GM19463 (cell line): Measurements from ENCODE around the gene STAMBPL1.

Experiments used
- ATAC-seq: cut with Tn5 transposase; IDR thresholded peaks from one replicate; pipeline ENCODE4 v1.9.1; 2021; ENCODE audit warnings: mild to moderate bottlenecking, moderate library complexity; ENCODE audit not compliant: unreplicated experiment

STAMBPL1 gene

GRCh38 chr10:88946200-88946599 is 66.2 kb downstream of the STAMBPL1 start:
- no peak for ATAC-seq

DNA sequence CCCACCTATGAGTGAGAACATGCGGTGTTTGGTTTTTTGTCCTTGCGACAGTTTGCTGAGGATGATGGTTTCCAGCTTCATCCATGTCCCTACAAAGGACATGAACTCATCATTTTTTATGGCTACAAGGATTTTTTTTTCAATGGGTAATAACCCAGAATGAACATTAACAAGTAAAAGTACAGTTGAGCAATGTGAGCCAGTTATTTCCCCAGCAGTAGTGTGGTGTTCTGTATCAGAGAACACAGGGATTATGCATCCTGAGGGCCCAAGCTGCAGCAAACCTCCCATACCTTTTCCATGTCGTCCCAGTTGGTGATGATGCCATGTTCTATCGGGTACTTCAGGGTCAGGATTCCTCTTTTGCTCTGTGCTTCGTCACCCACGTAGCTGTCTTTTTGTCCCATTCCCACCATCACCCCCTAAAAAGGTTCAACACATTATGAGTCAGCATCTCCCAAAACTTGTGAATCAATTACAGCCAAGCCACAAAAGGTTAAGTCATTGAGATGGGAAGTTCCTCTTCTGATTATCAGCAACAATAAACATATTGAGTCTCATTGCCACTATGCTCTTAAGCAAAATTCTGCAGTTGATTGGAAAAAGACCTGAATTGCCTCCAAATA is 67.0 kb downstream of the STAMBPL1 start:
- ATAC-seq: no peak

- ATAC-seq: no peak
Observed at GRCh38 chr10:88949051-88949450, 69.0 kb downstream of the STAMBPL1 start.

DNA sequence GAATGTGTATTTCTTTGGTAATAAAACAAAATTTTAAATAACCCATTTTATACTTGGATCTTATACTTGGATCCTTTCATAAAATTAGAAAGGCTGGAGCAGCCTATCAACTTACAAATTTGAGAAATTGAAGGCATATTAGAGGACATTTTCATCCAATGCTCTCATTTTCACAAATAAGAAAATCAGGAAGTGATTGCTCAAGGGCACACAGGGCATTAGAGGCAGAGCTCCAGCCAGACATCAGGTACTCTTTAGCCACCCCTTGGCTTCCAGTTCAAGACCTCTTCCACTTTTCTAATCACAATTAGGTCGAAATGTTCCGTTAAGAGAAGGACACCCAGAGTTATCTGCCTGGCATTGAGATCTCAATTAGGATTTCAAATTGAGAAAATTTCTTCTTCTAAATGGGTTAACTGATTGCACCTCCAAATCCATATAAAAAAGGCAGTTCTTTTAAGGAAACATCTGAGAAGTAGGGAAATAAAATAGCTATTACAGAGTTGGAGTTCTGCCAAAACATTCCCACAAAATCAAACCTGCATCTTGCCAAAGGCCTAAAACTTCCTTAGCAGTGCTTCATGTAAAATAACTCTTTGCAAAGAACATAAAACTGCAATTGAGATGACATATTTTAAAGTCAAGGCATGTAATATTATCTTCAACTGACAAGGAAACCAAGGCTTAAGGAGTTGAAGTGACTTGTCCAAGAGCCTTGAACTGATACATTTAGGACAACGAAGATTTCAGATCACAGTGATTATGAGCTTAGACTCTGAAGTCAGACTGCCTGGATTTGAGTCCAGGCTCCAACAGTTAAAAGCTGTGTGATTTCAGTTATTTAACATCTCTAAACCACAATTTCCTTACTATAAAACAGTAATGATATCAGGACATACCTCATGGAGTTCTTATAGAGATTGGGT is 70.1 kb downstream of the STAMBPL1 start:
- no peak for ATAC-seq

- ATAC-seq: no peak
Observed at GRCh38 chr10:88952647-88953111, 72.6 kb downstream of the STAMBPL1 start, which contains the start of gene ACTA2. TSS of gene ACTA2 (minus strand) at chr10:88952773. CDS start at chr10:88948930, 3,843 bp downstream.

DNA sequence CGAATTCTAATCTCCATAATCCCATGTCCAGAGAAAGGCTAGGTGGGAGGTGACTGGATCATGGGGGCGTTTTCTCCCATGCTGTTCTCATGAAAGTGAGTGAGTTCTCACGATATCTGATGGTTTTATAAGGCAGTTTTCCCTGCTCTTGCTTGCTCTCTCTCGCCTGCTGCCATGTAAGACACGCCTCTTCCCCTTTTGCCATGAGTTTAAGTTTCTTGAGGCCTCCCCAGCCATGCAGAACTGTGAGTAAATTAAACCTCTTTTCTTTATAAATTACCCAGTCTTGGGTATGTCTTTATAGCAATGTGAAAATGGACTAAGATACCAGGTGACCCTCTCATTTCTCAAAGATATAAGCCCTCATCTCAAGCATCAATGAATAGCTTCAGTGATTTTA is 73.6 kb downstream of the STAMBPL1 start:
- ATAC-seq: no peak

DNA sequence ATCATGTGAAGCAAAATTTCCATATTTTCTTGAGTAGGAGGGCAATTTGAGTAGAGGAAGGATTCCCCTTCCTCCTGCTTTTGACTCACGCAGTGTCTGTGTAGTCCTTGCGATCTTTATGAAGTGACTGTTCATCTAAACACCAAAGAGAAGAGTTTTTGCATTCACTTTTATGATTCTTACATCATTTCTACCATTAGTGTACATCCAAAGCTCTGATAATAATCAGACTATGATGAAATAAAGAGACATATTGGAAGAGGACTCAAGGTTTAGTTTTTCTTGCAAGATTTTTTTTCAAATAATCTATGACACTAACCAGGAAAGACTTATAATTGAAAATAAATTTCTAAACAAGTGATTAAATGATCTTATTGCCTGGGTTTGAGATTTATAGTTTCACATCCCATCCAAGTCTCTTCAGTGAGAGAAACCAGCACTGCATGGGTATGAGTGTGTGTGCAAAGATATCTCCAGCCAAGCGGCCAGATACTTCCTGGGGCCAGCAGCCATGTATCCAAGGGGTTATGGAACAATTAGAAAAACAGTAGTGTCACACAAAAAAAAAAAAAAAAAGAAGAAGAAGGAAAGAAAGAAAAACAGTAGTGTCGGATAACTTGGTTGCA is 74.5 kb downstream of the STAMBPL1 start:
- ATAC-seq: no peak

DNA sequence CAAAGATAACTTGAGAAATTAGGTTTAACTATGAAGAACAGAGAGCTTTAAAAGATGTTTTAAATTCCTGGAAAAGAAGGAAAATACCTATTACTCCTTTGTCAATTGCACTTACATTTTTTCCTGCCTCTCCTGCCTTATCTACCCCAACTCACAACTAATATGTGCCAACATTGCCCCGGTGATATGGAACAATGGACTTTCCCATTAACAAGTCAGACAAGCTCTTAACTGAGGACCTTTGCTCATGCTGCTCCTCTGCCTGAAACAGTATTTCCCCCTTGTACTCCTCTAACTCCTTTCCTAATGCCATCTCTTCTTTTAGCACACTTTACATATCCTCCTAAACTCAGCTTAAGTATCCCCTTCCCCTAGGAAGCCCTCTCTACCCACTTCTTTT is 77.3 kb downstream of the STAMBPL1 start:
- no peak for ATAC-seq

GRCh38 chr10:88958721-88959120 is 78.7 kb downstream of the STAMBPL1 start:
- ATAC-seq: no peak

DNA sequence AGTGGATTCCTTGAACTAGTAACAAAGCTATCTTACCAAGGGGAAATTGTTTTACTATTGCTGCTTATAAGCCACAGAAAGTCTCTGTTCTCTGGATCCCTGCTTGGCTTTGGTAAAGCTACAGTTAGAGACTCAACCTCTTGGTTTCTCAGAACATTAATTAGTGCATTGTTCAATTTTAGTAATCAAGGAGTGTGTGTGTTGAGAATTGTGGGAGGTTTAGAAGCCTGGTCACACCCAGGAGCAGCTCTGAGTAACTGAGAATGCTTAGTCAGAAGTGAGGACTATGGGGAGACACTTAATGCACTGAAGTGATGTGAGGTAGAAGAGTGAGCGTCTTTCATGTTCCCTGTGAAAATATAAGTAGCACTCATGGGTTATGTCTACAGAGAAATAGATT is 80.8 kb downstream of the STAMBPL1 start:
- no peak for ATAC-seq

DNA sequence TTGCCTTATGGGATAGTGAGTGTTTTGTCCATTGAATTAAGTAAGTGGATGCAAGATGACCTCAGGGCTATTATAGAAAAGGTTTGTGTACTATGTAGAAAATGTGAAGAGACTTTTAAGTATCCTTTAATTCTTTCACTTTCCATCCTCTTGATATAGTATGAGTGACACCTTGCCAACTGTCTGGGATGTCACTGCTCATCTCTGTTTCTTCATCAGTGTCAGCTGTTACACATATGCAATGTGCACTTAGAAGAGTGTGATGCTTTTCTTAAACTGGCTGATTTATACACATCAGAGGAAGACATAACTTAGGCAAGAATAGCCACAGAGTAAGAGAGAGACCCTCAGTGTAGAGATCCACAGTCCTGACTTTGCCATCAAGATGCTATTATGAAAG is 81.2 kb downstream of the STAMBPL1 start:
- ATAC-seq: no peak

DNA sequence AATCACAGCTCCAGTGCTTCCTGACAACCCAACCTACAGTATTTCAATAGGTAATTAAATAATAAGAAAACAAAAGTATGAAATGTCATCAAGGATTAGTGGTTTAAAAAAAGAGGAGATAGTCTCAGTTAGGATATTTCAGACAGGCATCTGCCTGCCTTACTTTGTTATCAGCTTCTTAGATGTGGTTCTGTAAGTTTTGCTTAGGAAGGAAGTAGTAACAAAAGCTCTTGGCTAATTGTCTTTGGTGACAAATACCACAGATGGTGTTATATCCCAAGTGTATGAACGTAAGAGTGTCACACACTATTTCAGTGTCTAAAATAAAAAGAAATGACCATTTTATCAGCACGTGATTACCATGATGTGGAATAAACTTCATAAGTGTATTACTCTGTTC is 82.3 kb downstream of the STAMBPL1 start:
- no peak for ATAC-seq

DNA sequence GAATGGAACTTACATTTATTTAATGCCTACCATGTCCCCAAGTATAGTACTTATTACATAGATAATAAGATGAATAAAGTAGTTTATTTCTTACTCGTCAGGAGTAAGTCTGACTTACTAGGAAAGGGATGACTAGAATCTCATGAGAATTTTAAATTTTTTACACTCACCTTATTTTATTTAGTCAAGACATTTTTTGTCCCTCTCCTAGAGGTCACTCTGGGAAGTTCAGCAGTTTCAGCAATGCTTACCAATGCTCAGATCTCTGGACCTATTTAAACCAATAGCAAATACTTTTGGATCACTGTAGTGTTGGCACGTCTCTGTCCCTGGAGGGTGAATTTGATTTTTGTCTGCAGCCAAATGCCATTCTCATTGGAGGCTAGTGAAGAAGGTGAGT is 83.3 kb downstream of the STAMBPL1 start:
- ATAC-seq: no peak

DNA sequence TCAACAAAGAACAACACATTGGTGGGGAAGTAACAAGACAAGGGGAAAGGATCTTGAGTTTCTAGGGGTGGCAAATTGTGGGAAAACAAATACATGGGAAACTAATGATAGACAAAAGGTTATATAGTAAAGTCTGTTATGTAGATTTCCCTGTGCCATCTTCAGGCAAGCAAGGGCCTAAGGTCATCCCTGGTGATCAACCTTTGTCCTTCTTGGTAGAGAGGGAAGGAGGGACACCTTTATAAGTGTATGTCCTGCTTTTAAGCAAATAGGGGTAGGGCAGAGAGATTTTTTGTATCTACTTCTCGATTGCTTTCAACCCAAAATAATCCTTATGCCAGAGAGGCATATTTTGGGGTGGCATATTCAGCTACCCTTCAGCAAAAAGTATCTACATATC is 84.3 kb downstream of the STAMBPL1 start:
- ATAC-seq: no peak

- ATAC-seq: no peak
Observed at GRCh38 chr10:88964869-88965415, 84.9 kb downstream of the STAMBPL1 start.

GRCh38 chr10:88966797-88967196 is 86.8 kb downstream of the STAMBPL1 start:
- ATAC-seq: no peak

- no peak for ATAC-seq
Observed at GRCh38 chr10:88968391-88968790, 88.3 kb downstream of the STAMBPL1 start.

DNA sequence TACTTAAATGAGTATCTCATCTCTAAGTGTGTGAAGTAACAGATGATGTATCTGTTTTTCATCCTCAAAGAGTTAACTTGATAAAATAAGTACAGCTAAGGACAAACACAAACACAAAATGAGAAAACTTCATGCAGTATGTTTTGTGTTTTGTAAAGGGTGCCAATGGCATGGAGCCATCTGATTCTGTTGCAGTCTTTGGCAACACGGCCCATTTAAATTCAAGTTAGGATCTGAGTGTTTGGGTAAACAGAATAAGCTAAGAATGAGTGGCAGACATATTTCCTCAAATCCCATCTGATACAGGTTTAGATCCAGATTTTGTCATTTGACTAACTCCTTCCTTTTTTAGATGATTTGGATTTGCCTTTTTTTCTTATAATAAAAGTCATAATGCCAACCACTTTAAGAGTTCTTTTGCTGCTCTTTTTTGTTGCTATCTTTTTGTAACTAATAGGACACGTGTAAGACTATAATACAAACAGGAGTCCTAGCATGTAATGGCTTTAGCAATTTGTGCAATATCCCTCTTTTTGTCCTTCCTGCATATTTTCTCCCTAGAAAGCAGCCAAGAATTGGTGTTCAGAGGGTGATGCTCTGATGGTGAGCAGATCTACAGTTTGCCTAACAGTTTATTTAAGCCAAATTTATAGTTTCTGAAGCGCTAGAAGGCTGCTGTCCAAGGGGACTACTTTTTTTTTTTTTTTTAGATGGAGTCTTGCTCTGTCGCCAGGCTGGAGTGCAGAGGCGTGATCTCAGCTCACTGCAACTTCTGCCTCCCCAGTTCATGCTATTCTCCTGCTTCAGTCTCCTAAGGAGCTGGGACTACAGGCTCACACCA is 91.4 kb downstream of the STAMBPL1 start:
- no peak for ATAC-seq
